Panc1 (cell line): Measurements from ENCODE around the gene PPP2R5A.

Experiments
- CTCF ChIP-seq: fragments of 450-650 bp; IDR thresholded peaks from 2 replicates; pipeline ENCODE4 v1.5.1; 2017; ENCODE audit warnings: mild to moderate bottlenecking
- POLR2AphosphoS5 ChIP-seq: IDR thresholded peaks from 2 replicates; pipeline ENCODE4 v1.6.1; 2012; ENCODE audit warnings: mild to moderate bottlenecking, low read depth, low read length, moderate library complexity
- REST ChIP-seq, 2 experiments: IDR thresholded peaks; 2 replicates each; pipeline ENCODE4 v1.6.1; 2011 to 2012; ENCODE audit warnings: low read depth in 2 of 2, control low read depth in 1 of 2, low read length in 1 of 2, mild to moderate bottlenecking in 1 of 2, moderate library complexity in 1 of 2; ENCODE audit not compliant: insufficient read depth in 1 of 2
- SIN3A ChIP-seq: IDR thresholded peaks from 2 replicates; pipeline ENCODE4 v1.6.1; 2012; ENCODE audit warnings: low read depth, mild to moderate bottlenecking, low read length, moderate library complexity, borderline replicate concordance; ENCODE audit not compliant: insufficient read depth
- TCF7L2 ChIP-seq: IDR thresholded peaks from 2 replicates; pipeline ENCODE4 v1.6.1; 2011; ENCODE audit warnings: mild to moderate bottlenecking, low read depth, low read length, inconsistent platforms

- TF ChIP-seq SIN3A: no peak
- TF ChIP-seq CTCF: no peak
- no peak for TF ChIP-seq POLR2AphosphoS5
- TF ChIP-seq REST (IDR thresholded peaks at IDR 0.05; ENCODE audit: insufficient read depth in 1 of 2, low read depth in 2 of 2, low read length in 1 of 2): no peak
- TF ChIP-seq TCF7L2: no peak
These were observed 92.4 kb downstream of the PPP2R5A start for GRCh38 chr1:212377644-212378043.
